HG03520 (cell line): ENCODE results near the gene NT5C.

Experiments used
- ATAC-seq: cut with Tn5 transposase; IDR thresholded peaks from one replicate; pipeline ENCODE4 v1.9.1; 2021; ENCODE audit warnings: mild to moderate bottlenecking, moderate library complexity; ENCODE audit not compliant: unreplicated experiment

The NT5C gene

DNA sequence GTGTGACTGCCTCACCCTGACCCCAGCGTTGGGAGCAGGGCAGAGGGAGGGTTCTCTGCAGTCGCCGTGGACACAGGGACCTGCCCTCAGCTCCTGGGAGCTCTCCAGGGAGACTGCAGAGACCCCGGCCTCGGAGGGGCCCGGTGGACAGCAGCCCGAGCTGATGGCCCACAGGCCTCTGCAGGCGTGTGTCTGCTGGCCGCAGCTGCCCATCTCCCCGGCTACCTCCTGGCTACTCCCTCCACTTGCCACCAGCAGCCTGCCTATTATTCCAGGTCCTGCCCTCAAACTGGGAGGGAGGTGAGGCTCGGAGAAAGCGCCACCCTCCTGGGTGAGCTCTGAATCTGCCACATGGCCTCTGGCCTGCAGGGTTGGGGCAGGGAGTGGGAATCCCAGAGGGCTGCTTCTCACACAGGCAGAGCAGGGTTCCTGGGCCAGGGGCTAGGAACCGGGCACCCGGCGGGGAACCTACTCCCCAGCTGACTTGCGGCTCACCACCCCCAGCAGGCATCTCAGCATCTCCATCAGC lies 36.6 kb downstream of the NT5C start:
- no peak for ATAC-seq

DNA sequence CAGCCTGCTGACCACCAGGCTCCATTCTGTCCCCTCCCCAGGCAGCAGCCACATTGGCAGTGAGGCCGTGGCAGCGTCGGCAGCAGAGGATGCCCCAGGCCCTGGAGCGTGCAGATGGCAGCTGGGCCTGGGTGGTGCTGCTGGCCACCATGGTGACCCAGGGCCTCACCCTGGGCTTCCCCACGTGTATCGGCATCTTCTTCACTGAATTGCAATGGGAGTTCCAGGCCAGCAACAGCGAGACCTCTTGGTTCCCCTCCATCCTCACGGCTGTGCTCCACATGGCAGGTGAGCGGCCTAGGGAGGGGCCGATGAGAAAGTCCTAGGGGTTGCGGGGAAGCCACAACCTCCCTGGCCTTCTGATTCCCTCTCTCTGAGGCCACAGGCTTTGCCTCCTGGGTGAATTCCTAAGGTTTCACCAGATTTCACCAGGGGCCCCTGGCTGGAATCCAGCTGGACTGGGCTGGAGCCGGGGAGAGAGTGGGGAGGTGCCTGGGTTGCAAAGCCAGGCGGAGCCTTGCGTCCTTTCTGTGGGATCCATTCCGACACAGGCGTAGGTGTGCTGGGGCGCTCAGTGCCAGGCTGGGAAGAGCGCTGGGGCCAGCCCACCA lies 37.9 kb downstream of the NT5C start:
- no peak for ATAC-seq

DNA sequence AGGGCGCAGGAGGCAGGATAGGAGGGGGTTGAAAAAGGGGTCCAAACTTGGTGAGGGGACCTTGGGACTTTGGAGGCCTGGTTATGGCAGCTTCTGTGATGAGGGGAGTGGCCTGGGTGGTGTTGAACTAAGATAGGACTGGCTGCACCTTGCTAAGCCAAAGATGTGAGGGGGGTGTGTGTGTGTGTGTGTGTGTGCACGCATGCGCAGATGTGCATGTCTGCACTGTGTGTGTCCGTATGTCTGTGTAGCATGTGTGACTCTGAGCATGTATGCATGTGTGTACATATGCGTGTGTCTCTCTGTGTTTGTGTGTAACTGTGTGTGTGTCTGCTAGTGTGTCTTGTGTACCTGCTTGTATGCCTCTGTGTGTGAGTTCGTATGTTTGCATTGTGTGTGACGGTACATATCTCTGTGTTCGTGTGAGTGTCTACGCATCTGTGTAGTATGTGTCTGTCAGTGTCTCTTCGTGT lies 39.7 kb downstream of the NT5C start:
- ATAC-seq, result no peak

DNA sequence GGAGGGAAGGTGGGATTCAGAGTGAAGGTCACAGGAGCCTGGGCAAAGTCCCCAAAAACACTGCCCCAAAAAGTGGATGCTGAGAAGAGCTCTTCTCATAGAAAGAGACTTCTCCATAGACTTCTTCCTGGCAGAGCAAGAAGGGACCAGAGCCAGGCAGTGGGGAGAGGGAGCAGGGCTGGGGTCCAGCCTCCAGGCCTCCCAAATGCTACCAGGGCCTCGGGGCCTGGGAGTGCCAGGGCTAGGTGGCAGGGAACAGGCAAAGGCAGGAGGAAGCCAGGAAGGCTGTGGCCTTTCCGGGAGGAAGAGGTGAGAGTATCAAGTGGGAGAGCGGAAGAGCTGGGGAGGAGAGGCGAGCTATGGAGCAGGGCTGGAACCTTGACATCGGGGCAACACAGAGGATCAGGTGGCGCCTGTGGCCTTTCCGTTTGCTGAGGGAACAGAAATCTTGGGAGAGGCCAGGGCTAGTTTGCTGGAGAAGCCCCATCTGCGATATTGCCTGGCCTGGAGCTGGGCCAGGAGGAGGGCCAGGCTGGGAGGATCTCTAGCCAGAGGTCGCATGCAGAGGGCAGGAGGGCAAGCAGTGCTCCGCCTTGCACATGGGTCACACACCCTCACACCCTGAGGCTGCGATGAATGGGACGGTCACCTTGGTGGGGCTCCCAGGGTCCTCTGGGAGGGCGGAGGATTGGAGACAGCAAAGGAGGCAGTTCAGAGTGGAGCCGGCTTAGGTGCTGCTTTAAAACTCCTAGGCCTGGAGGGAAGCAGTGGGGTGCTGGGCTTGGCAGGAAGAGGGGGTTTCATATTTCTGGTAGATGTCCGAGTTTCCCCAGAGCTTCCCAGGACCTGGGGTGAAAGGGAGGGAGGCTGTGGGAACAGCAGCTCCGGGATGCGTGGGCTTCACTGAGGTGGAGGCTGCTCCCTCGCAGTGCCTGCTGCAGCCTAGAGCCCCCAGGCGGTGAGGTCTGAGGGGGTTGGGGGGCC lies 40.4 kb downstream of the NT5C start:
- ATAC-seq, result no peak

DNA sequence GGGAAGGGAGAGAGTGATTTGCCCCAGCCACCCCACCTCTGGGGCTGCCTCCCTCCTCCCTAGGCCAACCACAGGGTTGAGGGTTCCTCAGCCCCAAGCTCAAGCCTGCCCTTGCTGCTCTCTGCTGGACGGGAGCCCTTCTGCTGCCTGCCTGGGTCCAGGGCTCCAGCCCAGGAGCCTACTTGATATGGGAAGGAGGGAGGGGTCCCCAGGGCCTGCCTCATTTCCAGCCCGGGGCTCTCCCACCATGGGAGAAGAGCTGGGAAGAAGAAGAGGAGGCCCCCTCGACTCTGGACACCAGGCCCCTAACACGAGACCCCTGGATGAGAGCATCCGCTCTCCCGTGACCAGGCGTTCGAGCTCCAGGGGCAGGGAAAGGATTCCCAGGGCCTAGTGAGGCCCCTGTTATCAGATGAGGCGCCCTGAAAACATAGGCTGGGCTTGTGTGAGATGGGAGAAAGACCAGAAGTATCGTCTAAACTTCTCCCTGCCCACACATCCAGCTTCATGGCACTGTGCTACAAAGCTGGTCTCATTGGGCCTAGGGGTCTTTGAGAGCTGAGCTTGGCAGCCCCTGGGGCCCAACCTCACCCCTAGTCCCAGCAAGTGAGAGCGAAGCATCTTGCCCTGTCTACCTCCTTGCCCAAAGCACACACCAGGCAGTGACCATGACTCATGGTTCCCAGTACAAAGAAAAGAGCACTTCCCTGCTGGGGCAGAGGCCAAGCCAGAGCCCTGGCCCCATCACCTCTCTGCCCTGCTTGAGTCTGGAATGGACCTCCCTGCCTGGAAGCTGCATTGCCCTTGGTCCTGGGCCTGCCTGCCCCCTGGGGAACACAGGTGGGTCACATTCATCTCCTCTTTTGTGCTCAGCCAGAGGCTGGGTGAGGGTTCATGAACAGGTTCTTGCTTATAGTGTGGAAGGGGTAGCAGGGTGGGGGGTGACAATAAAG lies 42.8 kb downstream of the NT5C start:
- ATAC-seq, result no peak

DNA sequence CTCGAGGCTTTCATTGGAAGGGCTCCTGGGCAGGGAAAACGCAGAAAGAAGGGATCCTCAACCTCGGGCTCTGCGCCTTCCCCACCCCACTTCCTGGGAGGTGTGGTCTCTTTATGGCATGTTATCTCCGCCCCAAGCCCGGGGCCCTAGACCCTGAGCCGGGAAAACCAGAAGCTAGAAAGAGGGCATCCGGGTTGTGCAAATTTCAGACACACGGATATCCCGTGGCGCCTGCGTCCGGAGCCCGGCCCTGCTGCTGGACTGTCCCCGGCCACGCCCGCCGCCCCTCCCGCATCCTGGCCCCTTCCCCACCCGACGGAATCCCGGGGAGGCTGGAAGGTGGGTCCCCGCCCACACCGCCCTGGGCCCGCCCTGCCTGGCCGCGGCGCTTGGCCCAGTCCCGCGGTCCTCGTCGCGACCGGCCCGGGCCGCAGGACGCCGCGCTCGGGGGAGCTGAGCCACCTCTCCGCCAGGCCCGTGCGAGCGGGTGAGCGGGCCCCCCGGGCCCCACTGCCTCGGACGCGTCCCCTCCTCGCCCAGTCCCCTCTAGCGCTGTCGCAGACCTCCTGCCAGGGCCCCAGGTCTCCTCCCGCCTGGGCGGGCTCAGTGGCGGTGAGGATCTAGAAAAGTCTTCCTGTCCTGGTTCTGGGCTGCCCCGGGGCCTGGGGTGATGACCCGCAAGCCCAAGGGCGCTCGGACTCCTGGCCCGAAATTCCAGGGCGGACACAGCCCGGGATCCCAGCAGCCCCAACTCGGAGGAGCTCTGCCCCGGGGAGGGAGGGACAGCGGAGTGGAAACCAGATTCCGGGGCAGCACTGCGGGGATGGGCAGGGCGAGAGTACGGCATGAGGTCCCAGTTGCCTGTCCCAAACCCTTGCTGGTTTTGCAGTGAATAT lies 43.7 kb downstream of the NT5C start, which contains the start of gene SLC16A5:
TSS of gene SLC16A5 (plus strand) at position 397 of the 896 bp plus-strand sequence. CDS start 5,683 bp downstream, outside the sequence.
- no peak for ATAC-seq

DNA sequence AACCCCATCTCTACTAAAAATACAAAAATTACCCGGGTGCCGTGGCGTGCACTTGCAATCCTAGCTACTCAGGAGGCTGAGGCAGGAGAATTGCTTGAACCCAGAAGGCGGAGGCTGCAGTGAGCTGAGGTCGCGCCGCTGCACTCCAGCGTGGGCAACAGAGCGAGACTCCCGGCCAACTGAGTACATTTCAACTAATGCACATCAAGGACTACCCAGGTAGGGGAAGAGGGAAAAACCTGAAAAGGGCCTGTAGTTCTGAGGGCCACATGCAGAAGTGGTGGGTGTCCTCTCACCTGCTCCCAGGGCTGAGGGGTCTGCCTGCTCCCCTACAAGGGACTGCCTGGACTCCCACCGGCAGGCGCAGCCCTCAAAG lies 44.4 kb downstream of the NT5C start:
- ATAC-seq, result no peak

DNA sequence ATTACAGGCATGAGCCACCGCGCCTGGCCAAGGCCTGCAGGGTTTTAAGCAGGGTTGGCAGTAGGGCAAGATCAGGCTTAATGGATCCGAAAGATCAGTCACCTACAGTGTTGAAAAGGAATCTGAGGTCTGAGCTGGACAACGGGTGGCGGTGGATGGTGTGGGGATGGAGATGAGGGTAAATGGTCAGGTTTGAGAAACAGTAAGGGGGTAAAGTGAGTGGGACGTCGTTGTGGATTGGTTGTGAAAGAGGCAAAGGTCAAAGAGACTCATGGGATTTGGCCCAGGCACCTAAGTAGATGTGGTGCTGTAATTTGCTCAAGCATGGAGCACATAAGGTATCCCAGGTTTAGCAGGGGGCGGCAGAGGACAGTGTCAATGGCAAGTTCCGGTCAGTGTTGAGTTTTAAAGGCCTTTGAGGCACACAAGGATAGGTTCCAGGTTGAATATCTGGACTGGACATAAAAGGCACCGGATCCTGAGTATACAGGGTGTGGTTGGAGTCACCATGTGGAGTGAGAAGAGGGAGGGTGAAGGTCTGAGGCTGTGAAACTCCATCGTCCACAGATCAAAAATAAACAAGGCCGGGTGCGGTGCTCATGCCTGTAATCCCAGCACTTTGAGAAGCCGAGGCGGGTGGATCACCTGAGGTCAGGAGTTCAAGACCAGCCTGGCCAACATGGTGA lies 44.9 kb downstream of the NT5C start:
- no peak for ATAC-seq

DNA sequence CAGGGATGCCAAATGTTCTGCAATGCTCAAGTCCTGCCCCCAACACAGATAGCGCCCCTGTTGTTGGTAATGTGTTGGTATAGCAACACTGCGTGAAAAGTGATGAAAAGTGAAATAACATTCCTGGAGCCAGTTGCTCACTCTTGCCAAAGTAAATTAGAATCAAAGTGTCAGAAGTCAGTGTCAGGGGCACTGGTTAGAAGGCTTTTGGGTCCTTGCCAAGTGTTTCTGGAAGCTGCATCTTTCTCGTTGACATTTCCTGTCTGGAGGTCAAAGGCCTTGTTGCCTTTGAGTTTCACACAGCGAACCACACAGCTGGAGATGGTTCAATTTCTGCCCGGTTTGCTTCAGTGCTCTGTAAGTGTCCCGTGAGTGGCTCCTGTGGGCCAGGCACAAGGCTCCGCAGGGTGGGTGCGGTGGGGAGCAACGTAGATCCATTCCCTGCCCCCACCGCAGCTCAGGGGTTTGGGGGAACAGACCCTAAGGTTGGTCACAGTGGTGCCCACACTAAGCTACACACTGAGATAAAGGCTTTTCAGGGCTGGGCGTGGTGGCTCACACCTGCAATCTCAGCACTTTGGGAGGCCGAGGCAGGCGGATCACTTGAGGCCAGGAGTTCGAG lies 47.4 kb downstream of the NT5C start:
- no peak for ATAC-seq

DNA sequence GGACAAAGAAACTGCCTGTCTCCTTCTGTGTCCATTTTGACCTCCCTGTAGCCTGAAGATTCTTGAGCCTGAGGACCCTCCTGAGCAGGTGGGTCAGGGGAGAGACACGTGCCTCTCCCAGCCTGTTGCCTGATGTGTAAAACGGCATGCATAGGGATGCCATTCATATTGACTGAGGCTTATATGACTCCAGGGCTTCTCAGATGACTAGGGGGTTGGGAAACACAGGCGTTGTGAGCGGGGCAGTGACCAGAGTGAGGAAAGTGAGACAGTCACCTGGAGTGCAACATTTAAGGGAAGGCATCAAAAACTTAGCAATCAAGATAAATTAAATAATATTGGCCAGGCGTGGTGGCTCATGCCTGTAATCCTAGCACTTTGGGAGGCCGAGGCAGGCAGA lies 48.9 kb downstream of the NT5C start:
- ATAC-seq, result no peak

DNA sequence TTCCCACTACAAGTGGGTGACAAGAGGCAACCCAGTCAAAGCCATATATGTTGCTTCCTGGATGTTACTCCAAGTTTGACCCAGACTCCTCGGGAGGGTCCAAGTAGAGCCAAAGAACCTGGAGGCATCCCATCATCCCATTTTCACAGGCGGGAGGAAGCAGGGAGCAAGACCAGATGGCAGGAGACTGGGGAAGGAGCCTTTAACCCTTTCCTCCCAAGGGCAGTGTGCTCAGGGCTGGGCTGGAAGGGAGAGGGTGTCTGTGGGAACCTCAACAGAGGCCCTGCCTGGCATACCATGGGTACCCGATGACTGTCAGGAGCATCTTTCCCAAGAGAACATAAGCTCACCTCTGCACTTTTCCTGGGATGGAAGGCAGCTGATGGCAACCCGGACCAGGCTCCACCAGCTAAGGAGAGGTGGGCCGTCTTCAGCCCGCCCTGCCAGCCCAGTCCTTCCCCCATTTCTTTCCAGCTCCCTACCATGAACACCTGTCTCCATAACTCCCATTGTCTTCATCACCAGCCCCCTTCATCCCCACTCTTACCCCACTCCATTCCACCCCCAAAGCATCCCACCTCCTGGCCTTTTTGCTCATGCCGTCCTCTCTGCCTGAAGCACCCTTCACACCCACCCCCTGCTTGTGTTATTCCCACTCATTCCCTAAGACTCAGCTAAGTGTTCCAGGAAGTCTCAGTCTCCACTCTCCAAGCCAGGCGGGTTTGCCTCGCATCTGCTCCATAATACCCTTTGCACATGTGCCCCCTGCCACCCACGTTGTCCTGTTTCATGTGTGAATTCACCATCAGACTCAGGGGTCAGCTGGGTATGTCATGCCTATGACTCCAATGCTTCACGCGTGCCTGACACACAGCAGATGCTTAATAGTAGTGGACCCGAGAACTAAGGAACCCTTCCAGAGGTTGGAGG lies 49.7 kb downstream of the NT5C start:
- ATAC-seq, result no peak
